IPS DF 19.7 (cell line): ENCODE data around the gene LRRC43.

Source experiments
- DNase-seq: peaks from one replicate; pipeline ENCODE4 v3.0.0-alpha.2; 2013; ENCODE audit warnings: low read depth, low spot score

Gene LRRC43

DNA sequence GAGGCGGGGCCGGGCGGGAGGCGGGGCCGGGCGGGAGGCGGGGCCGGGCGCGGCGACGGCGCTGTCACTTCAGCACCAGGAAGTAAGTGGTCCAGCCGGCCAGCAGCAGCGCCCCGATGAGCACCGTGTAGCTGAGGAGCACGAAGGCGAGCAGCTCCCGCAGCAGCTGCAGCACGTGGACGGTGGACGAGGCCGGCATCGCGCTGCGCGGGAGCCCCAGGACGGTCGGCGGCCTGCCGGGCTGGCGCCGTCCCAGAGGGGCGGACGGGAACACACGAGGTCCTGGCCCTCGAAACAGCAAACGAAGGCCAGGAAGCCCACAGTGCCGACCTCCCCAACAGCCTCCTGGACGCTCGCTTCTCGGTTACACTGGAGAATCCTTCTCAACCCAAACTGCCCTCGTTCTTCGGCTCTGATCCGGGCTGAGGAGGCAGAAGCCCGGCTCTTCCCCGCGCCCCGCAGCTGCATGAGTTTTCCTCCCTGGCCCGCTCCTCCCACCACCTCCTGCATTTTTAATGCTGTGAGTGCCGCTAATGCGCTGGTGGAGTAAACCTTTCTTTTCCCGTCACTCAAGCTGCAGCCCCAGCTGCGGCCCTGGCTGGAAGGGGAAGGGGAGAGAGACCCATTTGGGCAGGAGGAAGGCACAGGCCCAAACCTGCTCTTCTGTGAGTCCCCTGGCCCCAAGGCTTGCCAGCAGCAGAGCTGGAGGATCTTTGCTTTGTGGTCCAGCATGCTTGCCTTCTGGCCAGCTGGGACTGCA, 43.6 kb downstream of the LRRC43 start:
- peak; percentile 72 for DNase-seq

DNA sequence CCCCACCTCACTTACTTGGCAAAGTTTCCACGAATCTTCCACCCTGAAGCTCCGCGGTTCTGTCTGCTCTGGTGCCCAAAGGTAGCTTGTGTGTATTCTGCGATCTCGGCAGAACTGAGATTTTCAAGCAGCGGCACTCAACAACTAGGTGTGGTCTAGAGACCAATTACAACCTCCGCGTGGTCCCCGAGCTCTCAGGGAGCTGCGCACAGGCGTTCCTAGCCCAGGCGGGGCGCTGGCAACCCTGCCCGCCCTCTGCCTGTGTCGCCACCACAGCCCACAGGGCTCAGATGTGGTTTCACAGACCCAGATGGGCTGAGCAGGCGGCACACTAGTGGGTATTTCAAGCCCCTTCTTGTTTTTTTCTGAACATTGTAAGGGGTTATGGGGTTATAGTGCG, 44.4 kb downstream of the LRRC43 start:
- DNase-seq = no peak

DNA sequence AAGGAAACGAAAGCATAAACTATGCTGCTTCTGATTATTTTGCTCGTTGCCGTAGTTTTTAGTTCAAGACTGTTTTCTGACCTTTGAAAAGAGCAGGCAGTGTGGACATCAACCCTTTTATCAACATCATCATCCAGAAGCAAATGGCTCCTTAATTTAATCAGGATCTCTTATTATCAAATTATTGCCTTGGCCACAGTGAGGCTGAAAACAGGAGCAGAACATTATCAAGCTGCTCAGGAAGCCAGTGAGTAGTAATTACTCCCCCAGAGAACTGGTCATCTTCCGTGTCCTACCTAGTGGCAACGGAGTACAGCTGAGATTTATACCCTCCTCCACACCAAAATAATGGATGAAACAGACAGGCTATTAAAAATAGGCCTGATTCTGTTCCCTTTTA, 45.2 kb downstream of the LRRC43 start:
- DNase-seq = no peak

DNA sequence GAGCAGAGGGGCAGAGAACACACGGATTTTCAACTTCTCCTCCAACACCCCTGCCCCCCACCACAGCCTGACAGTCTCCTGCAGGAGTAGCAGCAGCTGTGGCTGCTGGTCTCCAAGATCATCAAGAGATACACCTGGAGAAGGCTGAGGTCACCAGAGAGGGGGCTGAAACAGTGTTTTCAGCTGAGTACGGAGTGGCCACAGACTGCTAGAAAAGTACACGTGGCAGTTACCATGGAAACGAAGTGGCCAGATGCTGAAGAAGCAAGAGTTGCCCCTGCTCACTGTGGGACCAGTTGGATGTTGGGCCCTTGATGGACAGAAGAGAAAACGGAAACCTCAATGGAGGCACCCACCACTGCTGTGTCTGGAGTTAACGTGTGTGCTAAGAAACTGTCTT, 47.9 kb downstream of the LRRC43 start:
- no peak for DNase-seq

DNA sequence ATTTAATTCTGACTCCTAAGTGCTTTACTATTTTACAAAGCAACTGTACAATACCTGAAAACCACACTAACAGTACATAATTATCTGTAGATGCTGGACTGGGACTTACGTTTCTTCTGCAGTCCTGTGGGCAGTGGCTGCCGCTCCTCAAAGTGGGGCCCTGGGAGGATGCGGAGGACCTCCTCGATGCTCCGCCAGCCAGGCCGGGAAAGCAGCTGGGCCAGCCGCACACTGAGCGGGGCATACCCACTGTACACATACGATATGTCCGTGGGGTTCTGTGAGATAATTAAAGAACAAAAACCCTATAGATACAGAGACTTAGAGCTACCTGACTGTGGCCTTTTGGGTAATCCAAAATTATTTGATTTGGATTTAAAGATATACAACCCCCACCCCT, 49.8 kb downstream of the LRRC43 start:
- no peak for DNase-seq

DNA sequence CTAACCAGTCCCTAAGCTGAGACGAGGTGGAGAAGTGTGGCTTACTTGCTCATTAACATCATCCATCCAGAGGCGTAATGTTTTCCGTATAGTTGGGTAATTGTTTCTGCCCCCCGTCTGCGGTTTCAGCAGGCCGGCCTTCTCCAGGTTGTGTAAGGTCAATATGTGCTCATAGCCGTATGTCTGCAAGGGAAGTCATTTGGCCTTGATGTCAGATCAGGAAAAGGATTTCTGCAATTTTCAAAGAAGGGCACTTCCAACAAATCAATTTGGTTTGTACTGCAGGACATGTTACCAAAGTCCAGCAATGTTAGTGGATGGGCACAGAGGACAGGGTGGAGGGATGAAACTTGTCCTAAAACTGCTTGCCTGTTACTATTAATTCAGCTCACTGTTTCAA, 52.8 kb downstream of the LRRC43 start:
- no peak for DNase-seq

DNA sequence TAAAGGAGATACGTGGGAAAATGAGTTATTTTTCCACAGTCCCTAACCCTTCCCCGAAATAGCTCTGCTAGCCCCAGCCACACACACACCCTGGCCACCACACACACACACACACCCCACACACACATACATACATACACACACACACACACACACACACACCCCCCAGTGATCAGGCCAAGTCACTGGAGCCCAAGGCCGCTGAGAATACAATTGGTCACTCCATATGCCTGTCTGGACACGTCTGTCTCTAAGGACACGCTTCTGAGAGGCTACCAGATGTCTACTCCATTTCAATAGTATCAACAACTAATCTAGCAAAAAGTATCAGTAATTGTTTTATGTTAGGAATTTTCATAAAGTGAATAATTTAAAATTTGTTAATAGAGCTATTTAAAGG, 55.9 kb downstream of the LRRC43 start:
- no peak for DNase-seq

DNA sequence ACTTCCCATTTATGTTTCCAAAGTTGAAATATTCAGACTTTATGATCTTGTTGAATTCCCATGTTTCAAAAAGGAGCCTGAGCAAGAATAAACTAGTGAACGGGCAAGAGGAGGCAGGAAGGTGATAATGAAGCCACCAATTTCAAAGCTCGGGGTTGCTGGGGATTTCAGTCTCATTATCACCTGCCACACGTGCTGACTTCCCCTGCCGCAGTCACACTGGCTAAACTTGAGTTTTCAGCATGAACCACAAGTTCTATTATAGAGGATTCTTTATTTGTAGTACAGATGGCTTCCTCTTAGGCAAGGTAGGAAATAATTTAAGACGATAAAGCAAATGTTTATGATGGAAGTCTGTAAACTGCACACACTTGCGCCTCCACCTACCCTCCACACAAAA, 61.0 kb downstream of the LRRC43 start:
- no peak for DNase-seq

DNA sequence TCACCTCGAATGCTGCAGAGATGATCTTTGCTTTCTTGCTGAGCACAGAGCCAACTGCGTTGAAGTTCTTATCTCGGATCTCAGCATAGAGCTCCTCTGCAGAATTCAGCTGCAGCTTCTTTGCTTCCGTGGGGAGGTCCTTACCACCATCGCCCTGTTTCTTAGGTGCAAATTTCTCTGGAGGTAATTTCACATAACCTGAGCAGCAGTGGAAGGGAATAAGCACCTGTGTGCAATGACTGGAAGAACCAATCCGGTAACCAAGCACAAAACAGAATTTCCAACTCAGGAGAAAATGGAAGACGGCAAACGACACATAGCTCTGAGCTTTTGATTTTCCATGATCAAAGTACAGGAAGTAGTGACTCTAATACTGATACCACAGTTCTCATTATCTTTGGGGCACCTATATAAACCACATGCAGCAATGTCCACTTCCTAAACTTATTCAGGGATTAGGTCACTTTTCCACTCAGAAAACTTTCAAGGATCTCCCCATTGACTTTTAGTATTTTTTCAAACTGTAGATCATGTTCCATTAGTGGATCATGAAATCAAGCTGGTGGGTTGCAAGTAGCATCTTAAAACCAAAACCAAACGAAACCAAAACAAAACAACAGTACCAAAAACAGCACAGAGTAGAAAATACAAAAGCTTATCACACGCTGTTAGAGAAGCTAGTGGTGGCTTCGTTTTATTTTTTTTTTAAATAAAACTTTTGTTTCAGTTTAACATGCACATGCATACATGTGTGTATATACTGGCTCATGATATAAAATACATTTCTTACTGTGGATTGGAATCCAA, 61.8 kb downstream of the LRRC43 start:
- no peak for DNase-seq

DNA sequence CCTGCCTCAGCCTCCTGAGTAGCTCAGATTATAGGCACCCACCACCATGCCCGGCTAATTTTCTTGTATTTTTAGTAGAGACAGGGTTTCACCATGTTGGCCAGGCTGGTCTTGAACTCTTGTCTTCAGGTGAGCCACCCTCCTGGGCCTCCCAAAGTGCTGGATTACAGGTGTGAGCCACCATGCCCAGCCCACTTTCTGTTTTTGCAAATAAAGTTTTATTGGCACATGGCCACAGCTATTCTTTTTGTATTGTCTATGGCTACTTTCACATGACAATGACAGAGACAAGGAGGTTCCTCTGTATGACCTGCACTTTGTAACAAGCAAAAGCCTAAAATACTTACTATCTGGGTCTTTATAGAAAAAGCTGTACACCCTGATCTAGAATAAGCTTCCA, 62.6 kb downstream of the LRRC43 start:
- no peak for DNase-seq

DNA sequence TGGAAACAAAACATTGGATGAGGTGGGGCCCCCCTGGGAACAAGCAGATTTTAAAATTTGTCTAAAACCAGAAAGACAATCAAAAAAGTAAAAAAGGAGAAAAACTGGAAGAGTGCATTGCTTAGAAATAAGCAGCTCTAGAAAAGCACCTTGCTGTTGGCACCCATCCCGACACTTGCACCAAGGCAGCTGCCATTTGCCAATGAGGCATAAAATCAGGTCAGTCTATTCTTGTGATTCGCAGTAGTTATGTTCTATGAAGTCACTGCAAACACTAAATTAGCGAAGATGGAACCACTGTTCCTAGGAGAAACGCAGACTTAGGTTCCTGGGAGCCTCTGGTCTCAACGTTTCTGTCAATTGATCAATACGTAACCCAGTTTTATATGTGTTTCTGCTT, 67.1 kb downstream of the LRRC43 start:
- no peak for DNase-seq

DNA sequence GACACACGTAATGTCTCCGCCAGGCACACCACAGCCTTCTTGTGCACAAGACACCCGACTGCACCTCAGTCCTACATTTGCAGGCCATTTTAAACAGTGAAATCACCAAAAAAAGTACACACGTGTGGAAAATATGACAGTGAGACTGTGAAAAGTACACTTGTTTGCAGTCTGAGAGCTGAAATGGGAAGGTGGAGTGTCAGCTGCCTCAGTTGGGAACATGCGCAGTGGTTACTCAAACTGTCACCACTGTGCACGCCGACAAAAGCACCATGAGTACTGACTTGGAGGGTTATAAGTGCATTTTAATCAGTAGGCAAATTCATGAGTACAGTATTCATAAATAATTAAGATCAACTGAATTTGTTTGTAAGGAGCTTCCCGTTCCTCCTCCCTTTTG, 67.6 kb downstream of the LRRC43 start:
- DNase-seq = no peak
